Muscle layer of duodenum (tissue), 2 donors: ENCODE data around the gene OR4B1.

Experiments used
- H3K27ac ChIP-seq: one replicate; pipeline ENCODE4 v1.7.0; 2013; ENCODE audit warnings: mild to moderate bottlenecking, low read length
- H3K27me3 ChIP-seq: one replicate; pipeline ENCODE4 v1.7.0; 2013; ENCODE audit warnings: low read depth, mild to moderate bottlenecking, control low read depth, low read length
- H3K36me3 ChIP-seq, 2 donors: one replicate each; pipeline ENCODE4 v1.7.0; 2013; ENCODE audit warnings: low read length in 2 of 2, control low read depth in 1 of 2, mild to moderate bottlenecking in 1 of 2; ENCODE audit not compliant: insufficient read depth in 2 of 2, control insufficient read depth in 1 of 2
- H3K4me1 ChIP-seq, 2 donors: one replicate each; pipeline ENCODE4 v1.7.0; 2013; ENCODE audit warnings: low read length in 2 of 2, mild to moderate bottlenecking in 2 of 2, control low read depth in 1 of 2, moderate library complexity in 1 of 2; ENCODE audit not compliant: insufficient read depth in 2 of 2, control insufficient read depth in 1 of 2
- H3K4me3 ChIP-seq, 2 donors: one replicate each; pipeline ENCODE4 v1.7.0; 2013; ENCODE audit warnings: low read length in 2 of 2, low read depth in 1 of 2, mild to moderate bottlenecking in 1 of 2
- H3K9me3 ChIP-seq, 2 donors: one replicate each; pipeline ENCODE4 v1.7.0; 2013; ENCODE audit warnings: low read length in 2 of 2, control low read depth in 1 of 2, mild to moderate bottlenecking in 1 of 2; ENCODE audit not compliant: control insufficient read depth in 1 of 2
- donor health status: healthy.

OR4B1 gene

GRCh38 chr11:48216510-48216909 lies at the start of gene OR4B1:
Gene OR4B1 (plus strand): TSS chr11:48216810. CDS start chr11:48216810, 0 bp downstream.
- Histone ChIP-seq H3K4me3 (no peak within 1 kb of the TSS), H3K4me1 (no peaks in the 10 kb centered on the region), H3K27ac (no peak within 1 kb of the TSS), H3K36me3 (no peaks in the 10 kb centered on the region), H3K27me3 (no peaks in the 10 kb centered on the region), H3K9me3 (no peaks in the 10 kb centered on the region)

- Histone ChIP-seq H3K27ac (no peak overlapping the region), H3K36me3 (peaks cover 0 to 13% of the 10 kb centered on the region in 2 donors), H3K27me3 (no peaks in the 10 kb centered on the region), H3K9me3 (no peaks in the 10 kb centered on the region), H3K4me3 (no peak overlapping the region), H3K4me1 (peaks cover 4 to 15% of the 10 kb centered on the region in 2 donors)
Measured at GRCh38 chr11:48167380-48167779, 49.2 kb upstream of the OR4B1 start.

GRCh38 chr11:48168815-48169214 lies 47.8 kb upstream of the OR4B1 start:
- H3K4me1 ChIP-seq: peaks cover 4 to 15% of the 10 kb centered on the region in 2 donors
- no peak overlapping the region for H3K4me3 ChIP-seq
- peaks cover 0 to 12% of the 10 kb centered on the region in 2 donors for H3K36me3 ChIP-seq
- no peak overlapping the region for H3K27ac ChIP-seq
- H3K27me3 ChIP-seq: no peaks in the 10 kb centered on the region
- no peaks in the 10 kb centered on the region for H3K9me3 ChIP-seq

- Histone ChIP-seq H3K27ac (no peak overlapping the region), H3K27me3 (no peaks in the 10 kb centered on the region), H3K4me3 (no peak overlapping the region), H3K4me1 (peaks cover 4 to 15% of the 10 kb centered on the region in 2 donors), H3K36me3 (peaks cover 0 to 8% of the 10 kb centered on the region in 2 donors), H3K9me3 (no peaks in the 10 kb centered on the region)
Measured at GRCh38 chr11:48169259-48169658, 47.4 kb upstream of the OR4B1 start.

- Histone ChIP-seq H3K4me1 (peaks cover 4 to 15% of the 10 kb centered on the region in 2 donors), H3K9me3 (no peaks in the 10 kb centered on the region), H3K4me3 (no peak overlapping the region), H3K36me3 (peaks cover 0 to 7% of the 10 kb centered on the region in 2 donors), H3K27me3 (no peaks in the 10 kb centered on the region), H3K27ac (no peak overlapping the region)
Measured at GRCh38 chr11:48169717-48170116, 46.9 kb upstream of the OR4B1 start.

- no peak overlapping the region for H3K4me3 ChIP-seq
- H3K27me3 ChIP-seq: no peaks in the 10 kb centered on the region
- H3K9me3 ChIP-seq: no peaks in the 10 kb centered on the region
- H3K4me1 ChIP-seq: peaks cover 4 to 15% of the 10 kb centered on the region in 2 donors
- H3K36me3 ChIP-seq: peaks cover 0 to 1% of the 10 kb centered on the region in 2 donors
- no peak overlapping the region for H3K27ac ChIP-seq
Measured at GRCh38 chr11:48170241-48171233, 46.1 kb upstream of the OR4B1 start.

GRCh38 chr11:48172818-48173609 lies 43.6 kb upstream of the OR4B1 start:
- no peaks in the 10 kb centered on the region for H3K36me3 ChIP-seq
- no peak overlapping the region for H3K4me3 ChIP-seq
- H3K27ac ChIP-seq: no peak overlapping the region
- H3K9me3 ChIP-seq: no peaks in the 10 kb centered on the region
- H3K4me1 ChIP-seq: peaks cover 4 to 15% of the 10 kb centered on the region in 2 donors
- no peaks in the 10 kb centered on the region for H3K27me3 ChIP-seq

- Histone ChIP-seq H3K9me3 (no peaks in the 10 kb centered on the region), H3K4me1 (no peaks in the 10 kb centered on the region), H3K4me3 (no peak overlapping the region), H3K36me3 (no peaks in the 10 kb centered on the region), H3K27ac (no peak overlapping the region), H3K27me3 (no peaks in the 10 kb centered on the region)
Measured at GRCh38 chr11:48177661-48178060, 38.9 kb upstream of the OR4B1 start.

GRCh38 chr11:48180627-48181026 lies 36.0 kb upstream of the OR4B1 start:
- Histone ChIP-seq H3K27me3 (no peaks in the 10 kb centered on the region), H3K4me1 (no peaks in the 10 kb centered on the region), H3K36me3 (no peaks in the 10 kb centered on the region), H3K9me3 (no peaks in the 10 kb centered on the region), H3K27ac (no peak overlapping the region), H3K4me3 (no peak overlapping the region)

- Histone ChIP-seq H3K36me3 (no peaks in the 10 kb centered on the region), H3K27ac (no peak overlapping the region), H3K9me3 (no peaks in the 10 kb centered on the region), H3K4me3 (no peak overlapping the region), H3K4me1 (no peaks in the 10 kb centered on the region), H3K27me3 (no peaks in the 10 kb centered on the region)
Measured at GRCh38 chr11:48182860-48183526, 33.6 kb upstream of the OR4B1 start.

- no peak overlapping the region for H3K4me3 ChIP-seq
- no peak overlapping the region for H3K27ac ChIP-seq
- H3K27me3 ChIP-seq: no peaks in the 10 kb centered on the region
- H3K4me1 ChIP-seq: no peaks in the 10 kb centered on the region
- H3K9me3 ChIP-seq: no peaks in the 10 kb centered on the region
- no peaks in the 10 kb centered on the region for H3K36me3 ChIP-seq
Measured at GRCh38 chr11:48184452-48184851, 32.2 kb upstream of the OR4B1 start.
